ENCODE data around the gene SPINK8. TPM values are rescaled to one million over a fixed set of nuclear protein-coding genes. Genes with fewer than 3 reads are reported as not detected.

Gene SPINK8
- polyA plus RNA-seq, 3 donors: not detected

- no peaks in the 10 kb centered on the region for H4K20me1 ChIP-seq (ENCODE audit: insufficient read depth, low read length)
- Mint-ChIP-seq H3K27me3 (ENCODE audit: low read depth in 3 of 3) (peaks cover 0 to 3% (median 1%) of the 10 kb centered on the region in 3 donors), H3K27ac (peak overlapping the region in 1 of 7 donors; percentile 1), H3K9me3 (peaks cover 4 to 10% (median 7%) of the 10 kb centered on the region in 7 donors), H3K36me3 (peaks cover 46 to 53% of the 10 kb centered on the region in 2 donors), H3K4me1 (peaks cover 11% of the 10 kb centered on the region), H3K4me3 (no peak overlapping the region)
- DNase-seq: no peak
- no peaks in the 10 kb centered on the region for H3K79me2 ChIP-seq (ENCODE audit: insufficient read depth, low read length)
- H3K27ac ChIP-seq (ENCODE audit: low read depth in 1 of 2, low read length in 2 of 2): no peak overlapping the region
- peaks cover 43 to 53% of the 10 kb centered on the region in 2 donors for H3K36me3 ChIP-seq (replicated peaks in 1 of 2; ENCODE audit: control insufficient read depth in 1 of 2, insufficient read depth in 2 of 2, low read length in 2 of 2)
- no peaks in the 10 kb centered on the region for H3K4me1 ChIP-seq (ENCODE audit: control insufficient read depth in 1 of 2, insufficient read depth in 2 of 2, low read length in 2 of 2)
- no peak overlapping the region for H3K4me3 ChIP-seq (replicated peaks in 1 of 3; ENCODE audit: low read depth in 2 of 3, low read length in 3 of 3)
- H3K4me2 ChIP-seq (replicated peaks; ENCODE audit: extremely low read depth, low read length, poor library complexity, severe bottlenecking): no peak overlapping the region
- no peaks in the 10 kb centered on the region for H3K27me3 ChIP-seq (ENCODE audit: control insufficient read depth in 2 of 2, insufficient read depth in 2 of 2, low read length in 2 of 2)
- H3K9me3 ChIP-seq (replicated peaks in 1 of 2; ENCODE audit: control insufficient read depth in 1 of 2, insufficient read depth in 1 of 2, low read length in 2 of 2): peaks cover 0 to 5% of the 10 kb centered on the region in 2 donors
- no peak overlapping the region for H2AFZ ChIP-seq (ENCODE audit: insufficient read depth, low read depth, low read length, poor library complexity, severe bottlenecking)
- TF ChIP-seq, protein P1, sequence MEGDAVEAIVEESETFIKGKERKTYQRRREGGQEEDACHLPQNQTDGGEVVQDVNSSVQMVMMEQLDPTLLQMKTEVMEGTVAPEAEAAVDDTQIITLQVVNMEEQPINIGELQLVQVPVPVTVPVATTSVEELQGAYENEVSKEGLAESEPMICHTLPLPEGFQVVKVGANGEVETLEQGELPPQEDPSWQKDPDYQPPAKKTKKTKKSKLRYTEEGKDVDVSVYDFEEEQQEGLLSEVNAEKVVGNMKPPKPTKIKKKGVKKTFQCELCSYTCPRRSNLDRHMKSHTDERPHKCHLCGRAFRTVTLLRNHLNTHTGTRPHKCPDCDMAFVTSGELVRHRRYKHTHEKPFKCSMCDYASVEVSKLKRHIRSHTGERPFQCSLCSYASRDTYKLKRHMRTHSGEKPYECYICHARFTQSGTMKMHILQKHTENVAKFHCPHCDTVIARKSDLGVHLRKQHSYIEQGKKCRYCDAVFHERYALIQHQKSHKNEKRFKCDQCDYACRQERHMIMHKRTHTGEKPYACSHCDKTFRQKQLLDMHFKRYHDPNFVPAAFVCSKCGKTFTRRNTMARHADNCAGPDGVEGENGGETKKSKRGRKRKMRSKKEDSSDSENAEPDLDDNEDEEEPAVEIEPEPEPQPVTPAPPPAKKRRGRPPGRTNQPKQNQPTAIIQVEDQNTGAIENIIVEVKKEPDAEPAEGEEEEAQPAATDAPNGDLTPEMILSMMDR (IDR thresholded peaks at IDR 0.05): no peak
- intact Hi-C loops (cut with micrococcal nuclease): loop anchor here (10.0 kb wide), 2 partner anchors 274 to 414 kb away; partner anchors contain the start of gene NCKIPSD (in 2 of the 2)
- 95% methylated on average over 2 of the region's 2 CpGs for WGBS (ENCODE audit: insufficient coverage)
- H3K9ac ChIP-seq (ENCODE audit: insufficient read depth, low read length, poor library complexity, severe bottlenecking): no peak overlapping the region
These were observed 63.2 kb downstream of the SPINK8 start for GRCh38 chr3:48270306-48270705.

GRCh38 chr3:48269592-48269991 is 63.9 kb downstream of the SPINK8 start:
- Histone ChIP-seq H3K9me3 (replicated peaks in 1 of 2; ENCODE audit: control insufficient read depth in 1 of 2, insufficient read depth in 1 of 2, low read length in 2 of 2) (peaks cover 0 to 5% of the 10 kb centered on the region in 2 donors), H3K36me3 (replicated peaks in 1 of 2; ENCODE audit: control insufficient read depth in 1 of 2, insufficient read depth in 2 of 2, low read length in 2 of 2) (peaks cover 44 to 54% of the 10 kb centered on the region in 2 donors), H2AFZ (ENCODE audit: insufficient read depth, low read depth, low read length, poor library complexity, severe bottlenecking) (no peak overlapping the region), H4K20me1 (ENCODE audit: insufficient read depth, low read length) (no peaks in the 10 kb centered on the region), H3K9ac (ENCODE audit: insufficient read depth, low read length, poor library complexity, severe bottlenecking) (no peak overlapping the region), H3K4me2 (replicated peaks; ENCODE audit: extremely low read depth, low read length, poor library complexity, severe bottlenecking) (no peak overlapping the region), H3K79me2 (ENCODE audit: insufficient read depth, low read length) (no peaks in the 10 kb centered on the region), H3K27ac (ENCODE audit: low read depth in 1 of 2, low read length in 2 of 2) (no peak overlapping the region), H3K4me1 (ENCODE audit: control insufficient read depth in 1 of 2, insufficient read depth in 2 of 2, low read length in 2 of 2) (no peaks in the 10 kb centered on the region), H3K27me3 (ENCODE audit: control insufficient read depth in 2 of 2, insufficient read depth in 2 of 2, low read length in 2 of 2) (no peaks in the 10 kb centered on the region), H3K4me3 (replicated peaks in 1 of 3; ENCODE audit: low read depth in 2 of 3, low read length in 3 of 3) (no peak overlapping the region)
- peaks cover 0 to 3% (median 0%) of the 10 kb centered on the region in 3 donors for H3K27me3 Mint-ChIP-seq (ENCODE audit: low read depth in 3 of 3)
- 100% methylated on average over 3 of the region's 8 CpGs for WGBS (ENCODE audit: insufficient coverage)
- peaks cover 4 to 10% (median 7%) of the 10 kb centered on the region in 7 donors for H3K9me3 Mint-ChIP-seq
- H3K27ac Mint-ChIP-seq: peak overlapping the region in 1 of 7 donors; percentile 32
- DNase-seq: no peak
- TF ChIP-seq, protein P1 (IDR thresholded peaks at IDR 0.05): no peak
- H3K4me3 Mint-ChIP-seq: no peak overlapping the region
- intact Hi-C loops (cut with micrococcal nuclease): no loop called here
- H3K4me1 Mint-ChIP-seq: peaks cover 11% of the 10 kb centered on the region
- peaks cover 46 to 54% of the 10 kb centered on the region in 2 donors for H3K36me3 Mint-ChIP-seq
